Uterus (tissue), 2 donors: ENCODE results near the gene BHLHA9.

Source experiments
- POLR2A ChIP-seq, 2 donors: fragments of 450-650 bp; IDR thresholded peaks; one replicate each; pipeline ENCODE4 v1.6.1; 2016; ENCODE audit warnings: antibody characterized with exemption in 2 of 2, mild to moderate bottlenecking in 1 of 2, moderate library complexity in 1 of 2
- TF ChIP-seq, protein P1 (sequence below), 4 experiments: fragments of 200-600 bp in 2 of 4; fragments of 450-650 bp in 2 of 4; sonication (generic) in 2 of 4; IDR thresholded peaks; one replicate each; pipeline ENCODE4 v1.5.1; 2016 to 2019; ENCODE audit warnings: antibody characterized with exemption in 4 of 4, mild to moderate bottlenecking in 2 of 4, moderate library complexity in 1 of 4

DNA sequence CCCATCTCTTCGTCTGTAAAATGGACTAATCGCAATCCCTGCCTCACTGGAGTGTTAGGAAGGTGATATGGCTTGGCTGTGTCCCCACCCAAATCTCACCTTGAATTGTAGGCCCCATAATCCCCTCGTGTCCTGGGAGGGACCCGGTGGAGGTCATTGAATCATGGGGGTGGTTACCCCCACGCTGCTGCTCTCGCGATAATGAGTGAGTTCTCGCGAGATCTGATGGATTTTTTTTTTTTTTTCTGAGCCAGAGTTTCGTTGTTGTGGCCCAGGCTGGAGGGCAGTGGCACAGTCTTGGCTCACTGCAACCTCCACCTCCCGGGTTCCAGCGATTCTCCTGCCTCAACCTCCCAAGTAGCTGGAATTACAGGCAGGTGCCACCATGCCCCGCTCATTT, 20.4 kb downstream of the BHLHA9 start:
- TF ChIP-seq, protein P1, sequence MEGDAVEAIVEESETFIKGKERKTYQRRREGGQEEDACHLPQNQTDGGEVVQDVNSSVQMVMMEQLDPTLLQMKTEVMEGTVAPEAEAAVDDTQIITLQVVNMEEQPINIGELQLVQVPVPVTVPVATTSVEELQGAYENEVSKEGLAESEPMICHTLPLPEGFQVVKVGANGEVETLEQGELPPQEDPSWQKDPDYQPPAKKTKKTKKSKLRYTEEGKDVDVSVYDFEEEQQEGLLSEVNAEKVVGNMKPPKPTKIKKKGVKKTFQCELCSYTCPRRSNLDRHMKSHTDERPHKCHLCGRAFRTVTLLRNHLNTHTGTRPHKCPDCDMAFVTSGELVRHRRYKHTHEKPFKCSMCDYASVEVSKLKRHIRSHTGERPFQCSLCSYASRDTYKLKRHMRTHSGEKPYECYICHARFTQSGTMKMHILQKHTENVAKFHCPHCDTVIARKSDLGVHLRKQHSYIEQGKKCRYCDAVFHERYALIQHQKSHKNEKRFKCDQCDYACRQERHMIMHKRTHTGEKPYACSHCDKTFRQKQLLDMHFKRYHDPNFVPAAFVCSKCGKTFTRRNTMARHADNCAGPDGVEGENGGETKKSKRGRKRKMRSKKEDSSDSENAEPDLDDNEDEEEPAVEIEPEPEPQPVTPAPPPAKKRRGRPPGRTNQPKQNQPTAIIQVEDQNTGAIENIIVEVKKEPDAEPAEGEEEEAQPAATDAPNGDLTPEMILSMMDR (IDR thresholded peaks at IDR 0.05), result no peak
- TF ChIP-seq POLR2A (IDR thresholded peaks at IDR 0.05), result no peak
